ENCODE results near the gene IPO4.

DNA sequence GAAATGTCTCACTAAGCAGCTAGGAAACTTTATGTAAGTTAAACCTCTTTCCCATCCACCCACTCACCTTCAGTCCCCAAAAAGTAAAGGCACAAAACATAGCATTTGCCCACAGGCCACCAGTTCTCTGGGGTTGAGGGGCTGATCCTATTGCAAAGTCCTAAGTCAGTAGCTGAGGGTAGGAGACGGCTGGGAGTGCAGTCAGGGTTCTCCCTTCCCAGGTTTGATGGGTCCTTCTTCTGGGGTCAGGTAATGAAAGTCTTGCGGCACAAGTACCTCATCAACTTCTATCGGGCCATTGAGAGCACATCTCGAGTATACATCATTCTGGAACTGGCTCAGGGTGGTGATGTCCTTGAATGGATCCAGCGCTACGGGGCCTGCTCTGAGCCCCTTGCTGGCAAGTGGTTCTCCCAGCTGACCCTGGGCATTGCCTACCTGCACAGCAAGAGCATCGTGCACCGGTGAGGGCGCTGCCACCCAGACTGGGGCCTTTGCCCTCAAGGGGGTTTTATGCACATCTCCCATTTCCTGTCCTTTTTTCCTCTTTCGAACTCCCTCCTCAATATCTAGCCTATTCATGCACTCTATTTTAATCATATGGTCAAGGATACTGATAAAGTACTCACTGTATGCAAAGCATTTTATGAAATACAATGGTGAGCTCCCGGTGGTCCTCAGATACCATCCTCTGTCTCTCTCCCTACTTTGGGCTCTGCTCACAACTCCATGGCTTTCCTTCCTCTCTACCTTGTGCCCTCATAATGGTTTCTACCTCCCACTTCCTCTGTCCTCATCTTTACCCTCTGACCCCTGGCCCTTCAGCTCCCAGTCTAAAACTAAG, 17.9 kb upstream of the IPO4 start:
- TF ChIP-seq SIN3A (IDR thresholded peaks at IDR 0.05; ENCODE audit: borderline replicate concordance, insufficient read depth, low read length) = no peak
- TF ChIP-seq, protein P1, sequence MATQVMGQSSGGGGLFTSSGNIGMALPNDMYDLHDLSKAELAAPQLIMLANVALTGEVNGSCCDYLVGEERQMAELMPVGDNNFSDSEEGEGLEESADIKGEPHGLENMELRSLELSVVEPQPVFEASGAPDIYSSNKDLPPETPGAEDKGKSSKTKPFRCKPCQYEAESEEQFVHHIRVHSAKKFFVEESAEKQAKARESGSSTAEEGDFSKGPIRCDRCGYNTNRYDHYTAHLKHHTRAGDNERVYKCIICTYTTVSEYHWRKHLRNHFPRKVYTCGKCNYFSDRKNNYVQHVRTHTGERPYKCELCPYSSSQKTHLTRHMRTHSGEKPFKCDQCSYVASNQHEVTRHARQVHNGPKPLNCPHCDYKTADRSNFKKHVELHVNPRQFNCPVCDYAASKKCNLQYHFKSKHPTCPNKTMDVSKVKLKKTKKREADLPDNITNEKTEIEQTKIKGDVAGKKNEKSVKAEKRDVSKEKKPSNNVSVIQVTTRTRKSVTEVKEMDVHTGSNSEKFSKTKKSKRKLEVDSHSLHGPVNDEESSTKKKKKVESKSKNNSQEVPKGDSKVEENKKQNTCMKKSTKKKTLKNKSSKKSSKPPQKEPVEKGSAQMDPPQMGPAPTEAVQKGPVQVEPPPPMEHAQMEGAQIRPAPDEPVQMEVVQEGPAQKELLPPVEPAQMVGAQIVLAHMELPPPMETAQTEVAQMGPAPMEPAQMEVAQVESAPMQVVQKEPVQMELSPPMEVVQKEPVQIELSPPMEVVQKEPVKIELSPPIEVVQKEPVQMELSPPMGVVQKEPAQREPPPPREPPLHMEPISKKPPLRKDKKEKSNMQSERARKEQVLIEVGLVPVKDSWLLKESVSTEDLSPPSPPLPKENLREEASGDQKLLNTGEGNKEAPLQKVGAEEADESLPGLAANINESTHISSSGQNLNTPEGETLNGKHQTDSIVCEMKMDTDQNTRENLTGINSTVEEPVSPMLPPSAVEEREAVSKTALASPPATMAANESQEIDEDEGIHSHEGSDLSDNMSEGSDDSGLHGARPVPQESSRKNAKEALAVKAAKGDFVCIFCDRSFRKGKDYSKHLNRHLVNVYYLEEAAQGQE (IDR thresholded peaks at IDR 0.05; ENCODE audit: insufficient read depth in 1 of 2, low read depth in 2 of 2, low read length in 2 of 2) = no peak

Data from PFSK-1 (cell line).